Mammary epithelial cell (primary cell): ENCODE results near the gene FBXL16.

Source experiments
- CTCF ChIP-seq, 2 donors: IDR thresholded peaks in 1 of 2; conservative IDR thresholded peaks in 1 of 2; 2 replicates each; pipeline ENCODE4 v1.5.1; 2011 to 2012; ENCODE audit warnings: inconsistent platforms in 2 of 2, low read length in 2 of 2, mild to moderate bottlenecking in 2 of 2, control low read depth in 1 of 2, low read depth in 1 of 2; ENCODE audit not compliant: insufficient read depth in 1 of 2; ENCODE audit errors: extremely low read depth in 1 of 2
- EZH2 ChIP-seq: IDR thresholded peaks from 2 replicates; pipeline ENCODE4 v1.6.1; 2012; ENCODE audit warnings: low read length, inconsistent platforms, borderline replicate concordance

DNA sequence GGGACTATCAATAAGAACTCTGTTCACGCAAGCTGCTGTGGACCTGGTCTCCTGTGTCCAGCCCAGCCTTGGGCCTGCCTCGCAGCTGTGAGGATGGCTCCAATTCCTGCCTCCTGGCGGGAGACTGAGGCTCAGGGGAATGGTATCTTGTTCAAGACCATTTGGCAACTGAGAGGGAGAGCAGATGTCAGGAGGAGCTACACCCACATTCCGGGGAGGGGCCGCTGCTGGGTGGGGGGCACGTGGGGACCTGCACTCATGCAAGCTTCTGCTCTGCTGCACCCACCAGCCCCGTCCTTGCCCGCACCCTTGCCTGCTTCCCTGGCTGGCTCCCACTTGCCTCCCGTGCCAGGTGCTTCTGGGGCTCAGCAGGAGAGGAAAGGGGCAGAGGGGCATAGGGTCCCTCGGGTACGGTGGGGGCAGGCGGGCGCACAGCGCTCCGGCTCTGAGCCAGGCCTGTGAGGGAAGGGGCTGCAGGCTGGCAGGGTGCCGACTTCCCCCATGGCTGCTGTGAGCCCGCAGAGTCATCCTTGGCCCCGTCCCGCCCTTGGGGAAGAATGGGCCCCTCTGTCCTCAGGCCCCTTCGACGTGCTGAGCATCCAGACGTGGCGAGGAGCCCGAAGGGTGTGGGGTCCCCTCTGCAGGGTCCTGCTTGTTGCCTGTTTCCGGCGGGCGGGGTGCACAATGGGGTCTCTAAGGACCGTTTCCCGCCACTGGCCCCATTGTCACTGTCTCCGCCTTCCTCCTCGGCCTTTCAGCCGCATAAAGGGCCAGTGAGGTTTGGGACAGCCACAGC is 12.0 kb upstream of the FBXL16 start:
- TF ChIP-seq CTCF (conservative IDR thresholded peaks at IDR 0.05 in 1 of 2, IDR thresholded peaks at IDR 0.05 in 1 of 2; ENCODE audit: extremely low read depth in 1 of 2, insufficient read depth in 1 of 2, low read depth in 1 of 2, low read length in 2 of 2) (no peak), EZH2 (no peak)
